ENCODE measurements around the gene OR2D2.

DNA sequence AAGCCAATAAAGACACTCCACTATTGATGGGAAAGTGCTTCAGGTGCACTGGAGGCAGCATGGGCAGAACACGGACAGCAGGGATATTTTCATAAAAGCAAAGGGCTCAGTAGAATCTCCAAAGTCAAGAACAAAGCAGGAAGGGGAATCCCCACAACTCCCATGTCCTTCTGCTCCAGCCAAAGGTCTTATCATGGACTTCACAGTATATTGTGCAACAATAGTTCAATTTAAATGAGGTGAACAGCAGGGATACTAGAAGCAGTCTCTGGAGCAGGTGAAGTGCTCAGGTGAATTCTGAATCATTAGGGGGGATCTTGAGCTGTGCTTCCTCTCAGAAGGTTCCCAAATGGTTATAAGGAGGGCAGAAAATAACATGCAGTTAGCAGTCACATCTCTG is 6.6 kb upstream of the OR2D2 start:
- TF ChIP-seq POLR2AphosphoS5 (IDR thresholded peaks at IDR 0.05; ENCODE audit: low read depth, low read length) = no peak
- TF ChIP-seq POLR2A (IDR thresholded peaks at IDR 0.05; ENCODE audit: low read depth, low read length) = no peak
- TF ChIP-seq TAF1 (IDR thresholded peaks at IDR 0.05; ENCODE audit: borderline replicate concordance, low read depth, low read length) = no peak
